Activated naive CD8-positive, alpha-beta T cell treated with anti-CD3 and anti-CD28 coated beads, Interleukin-2, amount 50 U/mL, for 16 hours (primary cell): ENCODE results near the gene TLX3.
"Not testable (repeated sequence)": the region's sequence is repeated elsewhere in the genome, so short reads cannot be mapped to it uniquely, and the experiment has no call there.

Source experiments
- DNase-seq: peaks from one replicate; pipeline ENCODE4 v3.0.0-alpha.2; 2020; ENCODE audit warnings: low read depth, low spot score

Gene TLX3

DNA sequence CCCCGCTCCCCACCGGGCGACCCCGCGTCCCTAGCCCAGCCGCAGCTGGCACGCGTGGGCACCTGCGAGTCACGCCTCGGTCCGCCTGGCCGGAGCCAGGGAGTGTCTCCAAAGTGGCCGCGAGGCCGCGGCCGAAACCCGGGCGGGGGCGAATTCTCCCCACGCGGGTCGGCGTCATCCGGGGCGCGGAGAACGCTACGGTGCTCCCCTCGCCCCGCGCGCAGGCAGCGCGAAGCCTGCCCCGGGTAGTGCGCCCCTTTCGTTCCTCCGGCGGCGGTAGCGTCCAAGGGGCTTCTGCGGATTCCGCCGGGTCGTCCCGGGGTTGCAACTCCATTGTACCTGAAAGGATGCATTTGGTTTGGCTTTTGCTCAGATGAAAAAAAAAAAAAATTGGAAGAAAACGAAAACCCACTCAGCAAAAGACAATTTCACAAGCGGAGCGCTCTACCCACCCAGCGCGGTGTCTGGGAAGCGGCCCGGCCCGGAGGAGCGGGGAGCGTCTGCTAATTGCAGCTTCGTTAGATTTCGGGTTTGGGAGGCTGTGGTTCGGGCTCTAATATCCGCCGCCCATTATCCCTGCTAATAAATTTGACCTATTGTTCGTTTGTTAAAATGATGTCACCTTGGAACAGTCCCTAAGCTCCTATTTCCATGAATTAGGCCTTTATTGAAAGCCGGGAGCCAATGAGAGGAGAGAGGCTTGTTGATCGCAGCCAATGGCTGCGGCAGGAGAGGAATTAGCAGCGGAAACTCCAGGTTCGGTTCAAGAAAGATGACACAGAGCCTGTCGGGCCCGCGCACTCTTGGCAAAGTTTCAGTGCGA is at the start of gene TLX3:
Gene TLX3 (plus strand): TSS at position 796 of the 823 bp plus-strand sequence. CDS start 118 bp downstream, outside the sequence.
- no peak for DNase-seq

DNA sequence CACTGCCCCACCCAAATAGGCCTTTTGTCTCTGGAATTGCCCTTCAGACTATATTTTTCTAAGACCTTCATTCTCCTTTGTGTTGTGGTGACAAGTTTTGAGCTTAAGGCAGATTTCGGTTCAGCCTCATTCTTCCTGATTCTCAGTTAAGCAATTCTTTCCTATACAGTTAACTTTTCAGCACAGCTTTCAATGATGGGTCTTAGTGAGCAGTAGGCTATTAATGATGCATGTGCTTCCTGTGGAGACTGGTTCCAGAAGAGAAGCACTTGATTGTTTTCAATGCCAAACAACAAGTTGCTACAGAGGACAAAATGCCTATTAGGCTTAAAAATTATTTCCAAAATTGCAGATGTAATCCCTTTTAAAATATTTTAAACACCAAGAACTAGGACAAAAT is 47.7 kb upstream of the TLX3 start:
- no peak for DNase-seq

GRCh38 chr5:171261904-171262303 is 47.1 kb upstream of the TLX3 start:
- no peak for DNase-seq

- no peak for DNase-seq
Observed at GRCh38 chr5:171263181-171263580, 45.9 kb upstream of the TLX3 start.

DNA sequence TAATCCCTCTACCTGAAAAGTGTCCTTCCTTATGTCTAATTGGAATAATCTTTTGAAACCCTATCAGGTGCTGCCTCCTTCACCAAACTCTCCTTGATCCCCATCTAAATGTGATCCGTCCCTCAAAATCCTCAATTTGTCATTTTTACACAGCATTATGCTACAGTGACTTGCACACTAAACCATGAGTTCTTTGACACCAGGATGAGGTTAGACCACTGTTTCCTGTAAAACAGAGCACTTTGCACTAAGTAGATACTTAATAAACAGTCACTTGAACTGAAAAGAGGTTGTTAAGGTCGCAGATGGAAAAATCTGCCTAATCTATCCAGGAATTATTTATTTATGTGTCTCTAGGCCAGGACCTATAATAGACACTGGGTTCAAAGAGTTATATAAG is 44.2 kb upstream of the TLX3 start:
- DNase-seq, result no peak

- DNase-seq, result no peak
Observed at GRCh38 chr5:171268700-171269620, 40.1 kb upstream of the TLX3 start.

- no peak for DNase-seq
Observed at GRCh38 chr5:171269717-171270116, 39.3 kb upstream of the TLX3 start.

DNA sequence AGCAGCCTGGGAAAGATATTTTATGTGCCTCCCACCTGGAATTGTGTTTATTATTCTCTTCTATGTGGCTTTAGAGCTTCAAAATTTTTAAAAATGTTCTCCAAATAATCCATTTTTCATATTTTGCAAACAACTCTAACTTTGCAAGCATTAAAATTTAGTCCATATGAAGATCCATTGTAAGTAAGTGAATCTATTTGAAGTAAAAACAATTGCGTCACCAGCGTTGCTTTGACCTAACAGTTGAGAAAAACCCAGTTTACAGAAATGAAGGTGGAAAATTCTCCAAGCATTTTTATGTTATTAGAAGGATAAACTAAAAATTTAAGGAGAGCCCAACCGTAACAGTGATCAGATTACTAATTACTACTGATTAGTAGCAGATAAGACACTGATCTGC is 38.9 kb upstream of the TLX3 start:
- DNase-seq, result no peak

- DNase-seq, result no peak
Observed at GRCh38 chr5:171271798-171272197, 37.2 kb upstream of the TLX3 start.

DNA sequence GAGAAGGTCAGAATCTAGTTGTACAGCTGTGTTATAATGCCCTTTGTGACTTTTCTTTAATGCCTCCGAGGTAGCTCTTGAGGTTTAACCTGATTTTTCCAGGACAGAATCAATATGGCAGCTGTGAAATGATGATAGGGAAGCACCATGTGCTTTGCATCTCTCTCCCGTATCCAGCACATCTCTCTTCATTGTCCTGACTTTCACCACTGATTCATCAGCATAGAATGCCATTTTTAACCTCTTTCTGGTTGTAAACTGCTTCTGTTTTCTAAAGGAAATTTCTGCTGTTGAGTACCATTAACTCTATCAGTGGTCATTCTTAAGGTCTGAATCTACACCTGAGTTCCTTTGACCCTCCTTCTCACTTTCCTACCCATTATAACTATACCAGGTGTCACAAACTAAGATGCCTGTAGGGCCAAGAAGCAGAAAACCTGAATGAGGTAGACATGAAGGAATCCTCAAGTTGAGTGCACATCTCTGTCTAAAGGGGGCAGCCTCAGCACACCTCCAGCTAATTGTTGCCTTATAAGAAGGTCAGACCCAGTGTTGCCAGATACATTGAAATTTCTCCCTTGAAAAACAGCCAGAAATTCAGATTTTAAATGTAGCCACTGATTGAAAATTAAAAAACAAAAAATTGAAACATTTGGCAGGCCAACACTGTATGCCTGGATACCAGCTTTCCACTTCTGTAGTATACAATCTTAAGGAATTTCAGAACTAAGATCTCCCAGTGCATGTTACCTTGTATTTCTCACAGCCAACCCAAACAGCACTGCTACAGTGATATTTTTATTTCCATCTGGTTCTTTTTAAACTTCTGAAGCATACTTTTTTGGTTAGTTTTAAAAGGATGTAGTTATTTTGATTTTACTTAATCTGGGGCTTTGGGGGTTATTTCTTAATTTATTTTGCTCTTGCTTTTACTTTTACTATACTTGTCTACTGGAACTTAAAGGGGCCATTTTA is 35.8 kb upstream of the TLX3 start:
- DNase-seq, result no peak

GRCh38 chr5:171275841-171276544 is 33.1 kb upstream of the TLX3 start:
- DNase-seq, result no peak

DNA sequence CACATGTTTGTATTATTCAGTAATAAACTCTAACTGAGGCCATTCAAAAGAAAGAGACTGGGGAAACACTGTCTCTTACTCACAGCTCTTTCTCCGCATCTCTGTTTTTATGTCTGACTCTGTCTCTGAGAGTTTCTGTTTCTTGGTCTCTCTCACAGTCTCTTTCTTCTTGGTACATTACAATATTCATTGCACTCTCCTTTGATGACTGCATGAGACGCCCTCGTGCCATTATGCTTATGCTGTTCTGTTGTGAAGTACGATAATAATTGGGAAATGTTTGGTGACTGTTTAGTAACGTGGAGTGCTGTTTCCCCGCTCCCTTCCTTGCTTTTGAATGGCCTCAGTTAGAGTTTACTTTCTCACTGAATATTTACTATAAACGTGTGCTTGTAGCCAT is 25.3 kb upstream of the TLX3 start:
- DNase-seq, result no peak

DNA sequence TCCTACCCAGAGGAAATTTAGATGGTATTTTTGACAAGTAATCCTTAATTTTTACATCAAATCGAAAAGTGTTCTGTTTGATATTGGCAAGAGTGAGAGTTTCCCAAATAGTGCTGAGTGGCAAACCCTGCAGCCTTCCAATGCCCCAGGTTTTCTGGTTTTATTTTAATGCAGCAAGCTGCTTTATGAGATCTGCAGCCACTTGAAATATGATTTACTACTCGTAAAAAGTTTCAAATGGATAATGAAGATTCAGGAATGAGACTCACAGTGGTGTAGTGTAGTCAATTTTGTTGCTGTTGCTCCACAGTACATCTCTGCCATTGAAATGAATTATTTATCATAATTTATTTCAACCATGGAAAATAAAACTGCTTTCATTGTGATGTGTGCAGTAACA is 23.6 kb upstream of the TLX3 start:
- DNase-seq, result no peak

GRCh38 chr5:171288066-171288465 is 21.0 kb upstream of the TLX3 start:
- DNase-seq, result no peak

GRCh38 chr5:171291371-171291770 is 17.7 kb upstream of the TLX3 start:
- DNase-seq, result no peak

DNA sequence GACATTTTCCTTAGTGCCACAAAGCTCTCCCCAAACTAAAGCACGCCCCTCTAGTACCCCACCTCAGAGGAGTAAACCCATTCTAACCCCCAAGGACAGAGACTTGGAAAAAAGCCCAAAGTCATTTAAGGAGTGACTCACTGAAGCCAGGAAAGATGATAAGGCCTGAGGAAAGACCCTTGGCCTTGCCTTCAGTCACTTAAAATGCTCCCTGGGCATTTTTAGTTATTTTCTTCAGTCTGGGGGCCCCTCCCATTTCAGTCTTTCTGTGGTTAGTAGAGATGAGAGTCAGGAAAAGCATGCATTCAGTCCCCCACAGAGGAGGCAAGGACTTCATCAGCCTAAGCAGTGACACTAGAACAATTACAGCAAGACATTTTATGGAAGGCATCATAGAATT is 13.7 kb upstream of the TLX3 start:
- no peak for DNase-seq

DNA sequence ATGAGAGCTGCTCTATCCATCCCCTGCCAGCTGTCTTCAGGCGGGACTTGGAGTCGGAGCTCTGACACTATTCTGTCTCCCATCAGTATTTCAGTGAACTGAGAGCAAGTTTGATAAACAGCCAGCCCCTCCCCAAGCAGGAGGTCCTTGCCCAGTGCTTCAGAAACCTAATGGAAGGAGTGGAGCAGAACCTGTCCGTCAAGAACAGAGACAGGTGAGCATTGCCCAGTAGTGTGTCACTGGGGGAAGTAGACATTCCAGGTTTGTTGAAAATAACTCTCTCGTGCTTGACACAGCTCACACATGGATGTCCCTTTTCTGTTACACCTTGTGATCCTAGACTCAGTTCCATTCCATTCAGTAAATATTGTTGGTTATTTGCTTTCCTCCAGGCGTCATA is 13.2 kb upstream of the TLX3 start:
- DNase-seq, result no peak

GRCh38 chr5:171297941-171298340 is 11.1 kb upstream of the TLX3 start:
- DNase-seq, result not testable (repeated sequence)

GRCh38 chr5:171299228-171299627 is 9.8 kb upstream of the TLX3 start:
- no peak for DNase-seq

DNA sequence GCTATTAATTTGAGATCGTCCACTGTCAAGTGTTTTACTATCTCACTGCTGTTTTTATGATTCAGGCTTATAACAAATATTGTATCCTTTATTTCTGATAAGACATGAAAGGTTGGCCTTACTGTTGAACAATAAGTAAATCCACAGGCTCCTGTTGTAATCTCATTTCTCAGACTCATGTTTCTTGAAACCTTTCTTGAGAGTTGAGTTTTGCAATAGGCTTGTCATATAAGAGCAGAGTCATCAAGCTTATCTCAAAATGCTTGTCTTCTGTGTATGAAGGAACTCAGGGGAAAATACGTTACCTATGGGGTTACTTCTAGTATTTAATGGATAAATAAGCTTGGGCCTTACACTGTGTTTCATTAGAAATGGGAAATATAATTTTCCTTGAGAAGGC is 9.2 kb upstream of the TLX3 start:
- DNase-seq, result no peak

DNA sequence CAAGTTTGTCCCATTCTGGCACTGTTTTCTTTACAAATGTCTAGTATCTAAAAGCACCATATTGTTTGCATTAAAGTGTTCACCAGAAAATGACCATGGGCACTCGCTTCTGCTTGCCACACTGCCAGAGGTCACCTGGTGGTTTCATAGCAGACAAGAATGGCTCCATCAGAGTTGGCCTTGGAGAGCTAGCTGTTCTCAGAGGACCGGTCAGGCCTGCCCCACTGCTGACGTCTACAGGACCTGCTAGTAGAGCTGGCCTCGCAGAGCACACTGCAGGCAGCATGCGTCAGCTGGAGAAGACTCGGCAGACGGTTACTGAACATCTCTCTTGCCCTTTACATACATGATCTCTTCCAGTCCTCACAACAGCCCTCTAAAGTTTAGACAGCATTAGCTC is 8.7 kb upstream of the TLX3 start:
- no peak for DNase-seq
